Panc1 (cell line): ENCODE data around the gene STX7. TPM values are rescaled to one million over a fixed set of nuclear protein-coding genes. Genes with fewer than 3 reads are reported as not detected.

ENCODE experiments used
- ATAC-seq: fragments of 200-7000 bp; cut with Tn5 transposase; 2 replicates; pipeline ENCODE4 v1.9.1; 2020; ENCODE audit warnings: mild to moderate bottlenecking, moderate library complexity
- BruUV-seq: library from RNA; stranded (reverse); fragments of 400-500 nt; replicated peaks from 2 replicates; lab custom pipeline; 2021; lab: Mats Ljungman, UMichigan
- CTCF ChIA-PET: fragments of 300-600 bp; sonication (Branson Sonifier 250); formaldehyde crosslinking; loops from one replicate; lab custom pipeline; 2022; ENCODE audit warnings: antibody characterized with exemption; lab: Charles Lee
- POLR2A ChIA-PET: fragments of 300-600 bp; sonication (Branson Sonifier 250); formaldehyde crosslinking; loops from one replicate; lab custom pipeline; 2022; ENCODE audit warnings: antibody characterized with exemption; lab: Charles Lee
- DNase-seq: peaks from one replicate; pipeline ENCODE4 v3.0.0-alpha.2; 2010; ENCODE audit warnings: low read depth, low spot score
- H3K27ac ChIP-seq: 2 replicates; pipeline ENCODE4 v1.5.1; 2011; ENCODE audit warnings: mild to moderate bottlenecking, low read length, inconsistent platforms
- H3K27me3 ChIP-seq: fragments of 200-500 bp; sonication (Bioruptor generic); 2 replicates; pipeline ENCODE4 v1.6.0; 2014; ENCODE audit warnings: low read length, inconsistent platforms; ENCODE audit not compliant: control insufficient read depth, insufficient read depth
- H3K36me3 ChIP-seq: fragments of 200-500 bp; sonication (Bioruptor generic); 2 replicates; pipeline ENCODE4 v1.5.1; 2014; ENCODE audit warnings: inconsistent platforms, mild to moderate bottlenecking, low read length, moderate library complexity; ENCODE audit not compliant: control insufficient read depth, insufficient read depth
- H3K4me1 ChIP-seq: 2 replicates; pipeline ENCODE4 v1.5.1; 2011; ENCODE audit warnings: inconsistent platforms, mild to moderate bottlenecking, low read length, moderate library complexity; ENCODE audit not compliant: control insufficient read depth, insufficient read depth
- H3K4me3 ChIP-seq, 2 experiments: 2 replicates each; pipeline ENCODE4 v1.5.1; 2011 to 2012; ENCODE audit warnings: low read depth in 2 of 2, low read length in 2 of 2, mild to moderate bottlenecking in 2 of 2, inconsistent platforms in 1 of 2, moderate library complexity in 1 of 2
- H3K9me3 ChIP-seq: fragments of 200-500 bp; sonication (Bioruptor generic); 2 replicates; pipeline ENCODE4 v1.5.1; 2014; ENCODE audit warnings: low read depth, mild to moderate bottlenecking, inconsistent platforms, low read length, moderate library complexity; ENCODE audit not compliant: control insufficient read depth, insufficient read depth
- POLR2AphosphoS5 ChIP-seq: IDR thresholded peaks from 2 replicates; pipeline ENCODE4 v1.6.1; 2012; ENCODE audit warnings: mild to moderate bottlenecking, low read depth, low read length, moderate library complexity
- REST ChIP-seq, 2 experiments: IDR thresholded peaks; 2 replicates each; pipeline ENCODE4 v1.6.1; 2011 to 2012; ENCODE audit warnings: low read depth in 2 of 2, control low read depth in 1 of 2, low read length in 1 of 2, mild to moderate bottlenecking in 1 of 2, moderate library complexity in 1 of 2; ENCODE audit not compliant: insufficient read depth in 1 of 2
- SIN3A ChIP-seq: IDR thresholded peaks from 2 replicates; pipeline ENCODE4 v1.6.1; 2012; ENCODE audit warnings: low read depth, mild to moderate bottlenecking, low read length, moderate library complexity, borderline replicate concordance; ENCODE audit not compliant: insufficient read depth
- TCF7L2 ChIP-seq: IDR thresholded peaks from 2 replicates; pipeline ENCODE4 v1.6.1; 2011; ENCODE audit warnings: mild to moderate bottlenecking, low read depth, low read length, inconsistent platforms
- in situ Hi-C: cut with HindIII; loops from 2 replicates; pipeline ENCODE4 v1.10.0; 2016; ENCODE audit warnings: low sequenced_read_pairs, low pct_unique_long_range_greater_than_20kb
- intact Hi-C: fragments of 100-400 bp; cut with micrococcal nuclease; formaldehyde crosslinking; loops from one replicate; pipeline ENCODE4 v1.10.0; 2022; ENCODE audit not compliant: unreplicated experiment
- total RNA-seq: library from RNA; stranded (reverse); gene quantifications from one replicate; pipeline ENCODE4 v1.2.1, GENCODE V29; 2021; ENCODE audit not compliant: unreplicated experiment
- TF ChIP-seq, protein P1 (sequence below): fragments of 450-650 bp; IDR thresholded peaks from 2 replicates; pipeline ENCODE4 v1.5.1; 2017; ENCODE audit warnings: mild to moderate bottlenecking

Gene STX7
- total RNA-seq, 1 experiment from 2014 or later = 40.6 TPM

GRCh38 chr6:132505158-132505557 is 7.8 kb downstream of the STX7 start:
- DNase-seq = no peak
- BruUV-seq = no TSS peak
- intact Hi-C loops = no loop called here
- no peak overlapping the region for H3K4me3 ChIP-seq
- ATAC-seq = no peak
- TF ChIP-seq, protein P1, sequence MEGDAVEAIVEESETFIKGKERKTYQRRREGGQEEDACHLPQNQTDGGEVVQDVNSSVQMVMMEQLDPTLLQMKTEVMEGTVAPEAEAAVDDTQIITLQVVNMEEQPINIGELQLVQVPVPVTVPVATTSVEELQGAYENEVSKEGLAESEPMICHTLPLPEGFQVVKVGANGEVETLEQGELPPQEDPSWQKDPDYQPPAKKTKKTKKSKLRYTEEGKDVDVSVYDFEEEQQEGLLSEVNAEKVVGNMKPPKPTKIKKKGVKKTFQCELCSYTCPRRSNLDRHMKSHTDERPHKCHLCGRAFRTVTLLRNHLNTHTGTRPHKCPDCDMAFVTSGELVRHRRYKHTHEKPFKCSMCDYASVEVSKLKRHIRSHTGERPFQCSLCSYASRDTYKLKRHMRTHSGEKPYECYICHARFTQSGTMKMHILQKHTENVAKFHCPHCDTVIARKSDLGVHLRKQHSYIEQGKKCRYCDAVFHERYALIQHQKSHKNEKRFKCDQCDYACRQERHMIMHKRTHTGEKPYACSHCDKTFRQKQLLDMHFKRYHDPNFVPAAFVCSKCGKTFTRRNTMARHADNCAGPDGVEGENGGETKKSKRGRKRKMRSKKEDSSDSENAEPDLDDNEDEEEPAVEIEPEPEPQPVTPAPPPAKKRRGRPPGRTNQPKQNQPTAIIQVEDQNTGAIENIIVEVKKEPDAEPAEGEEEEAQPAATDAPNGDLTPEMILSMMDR = no peak
- TF ChIP-seq TCF7L2 (no peak), SIN3A (no peak), POLR2AphosphoS5 (no peak), REST (IDR thresholded peaks at IDR 0.05; ENCODE audit: insufficient read depth in 1 of 2, low read depth in 2 of 2, low read length in 1 of 2) (no peak)
- no peaks in the 10 kb centered on the region for H3K9me3 ChIP-seq
- H3K27ac ChIP-seq = no peak overlapping the region
- ChIA-PET CTCF (no interaction called here), POLR2A (no interaction called here)
- in situ Hi-C loops = no loop called here
- H3K36me3 ChIP-seq = peaks cover 10% of the 10 kb centered on the region
- H3K27me3 ChIP-seq = no peaks in the 10 kb centered on the region
- H3K4me1 ChIP-seq = no peaks in the 10 kb centered on the region

- Histone ChIP-seq H3K4me3 (no peak overlapping the region), H3K27me3 (no peaks in the 10 kb centered on the region), H3K9me3 (no peaks in the 10 kb centered on the region), H3K36me3 (peaks cover 10% of the 10 kb centered on the region), H3K27ac (no peak overlapping the region), H3K4me1 (no peaks in the 10 kb centered on the region)
- no peak for DNase-seq
- in situ Hi-C loops = no loop called here
- intact Hi-C loops = no loop called here
- no peak for ATAC-seq
- BruUV-seq = no TSS peak
- no peak for TF ChIP-seq TCF7L2
- TF ChIP-seq POLR2AphosphoS5 = no peak
- TF ChIP-seq SIN3A = no peak
- TF ChIP-seq, protein P1 = no peak
- TF ChIP-seq REST (IDR thresholded peaks at IDR 0.05; ENCODE audit: insufficient read depth in 1 of 2, low read depth in 2 of 2, low read length in 1 of 2) = no peak
- POLR2A ChIA-PET = no interaction called here
- CTCF ChIA-PET = no interaction called here
Measured at GRCh38 chr6:132504757-132505156, 8.2 kb downstream of the STX7 start.
